ENCODE measurements around the gene CCDC174.

CCDC174 gene

GRCh38 chr3:14623569-14624051, 28.0 kb upstream of the CCDC174 start:
- peak in 4 of 42 donors; percentile 15 to 46 (median 26) for DNase-seq
- intact Hi-C loops (cut with DNase I), result no loop called here

GRCh38 chr3:14624498-14624897, 27.1 kb upstream of the CCDC174 start:
- DNase-seq, result no peak
- intact Hi-C loops (cut with DNase I), result no loop called here

- no peak for DNase-seq
- intact Hi-C loops (cut with DNase I), result no loop called here
Observed at GRCh38 chr3:14625443-14625842, 26.1 kb upstream of the CCDC174 start.

GRCh38 chr3:14627815-14628214, 23.7 kb upstream of the CCDC174 start:
- no peak for DNase-seq
- intact Hi-C loops (cut with DNase I), result no loop called here

GRCh38 chr3:14628406-14628805, 23.2 kb upstream of the CCDC174 start:
- intact Hi-C loops (cut with DNase I), result no loop called here
- no peak for DNase-seq

GRCh38 chr3:14630404-14631100, 21.0 kb upstream of the CCDC174 start:
- DNase-seq, result no peak
- intact Hi-C loops (cut with DNase I), result no loop called here

GRCh38 chr3:14631101-14631497, 20.5 kb upstream of the CCDC174 start:
- intact Hi-C loops (cut with DNase I), result no loop called here
- DNase-seq, result no peak

- no peak for DNase-seq
- intact Hi-C loops (cut with DNase I), result no loop called here
Observed at GRCh38 chr3:14631687-14632441, 19.7 kb upstream of the CCDC174 start.

- no peak for DNase-seq
- intact Hi-C loops (cut with DNase I), result no loop called here
Observed at GRCh38 chr3:14632442-14632930, 19.1 kb upstream of the CCDC174 start.

GRCh38 chr3:14633417-14633816, 18.1 kb upstream of the CCDC174 start:
- no peak for DNase-seq
- intact Hi-C loops (cut with DNase I), result no loop called here

GRCh38 chr3:14633819-14634424, 17.6 kb upstream of the CCDC174 start:
- peak in 34 of 42 donors; percentile 10 to 75 (median 42) for DNase-seq

GRCh38 chr3:14634763-14635400, 16.7 kb upstream of the CCDC174 start:
- DNase-seq, result no peak
- intact Hi-C loops (cut with DNase I), result no loop called here

More at GRCh38 chr3:14633819-14634424, 17.6 kb upstream of the CCDC174 start:
- intact Hi-C loops (cut with DNase I), result no loop called here

GRCh38 chr3:14636496-14637087, 15.0 kb upstream of the CCDC174 start:
- intact Hi-C loops (cut with DNase I), result no loop called here
- no peak for DNase-seq

- DNase-seq, result peak in 39 of 42 donors; percentile 15 to 81 (median 51)
- intact Hi-C loops (cut with DNase I), result no loop called here
Observed at GRCh38 chr3:14640157-14640562, 11.4 kb upstream of the CCDC174 start.

- no peak for DNase-seq
- intact Hi-C loops (cut with DNase I), result no loop called here
Observed at GRCh38 chr3:14640734-14641133, 10.8 kb upstream of the CCDC174 start.

- intact Hi-C loops (cut with DNase I), result no loop called here
- no peak for DNase-seq
Observed at GRCh38 chr3:14641346-14641745, 10.2 kb upstream of the CCDC174 start.

- no peak for DNase-seq
- intact Hi-C loops (cut with DNase I), result no loop called here
Observed at GRCh38 chr3:14645453-14645852, 6.1 kb upstream of the CCDC174 start.

- intact Hi-C loops (cut with DNase I), result no loop called here
Observed at GRCh38 chr3:14646131-14646573, 5.4 kb upstream of the CCDC174 start.

More at GRCh38 chr3:14646131-14646573, 5.4 kb upstream of the CCDC174 start:
- DNase-seq, result no peak
